GM19397 (cell line): ENCODE data around the gene PHLPP1.

Source experiments
- ATAC-seq: cut with Tn5 transposase; IDR thresholded peaks from one replicate; pipeline ENCODE4 v1.9.1; 2021; ENCODE audit warnings: mild to moderate bottlenecking, moderate library complexity; ENCODE audit not compliant: unreplicated experiment

Gene PHLPP1

GRCh38 chr18:62928326-62928725 is 213.0 kb downstream of the PHLPP1 start:
- no peak for ATAC-seq

GRCh38 chr18:62933261-62933887 is 218.0 kb downstream of the PHLPP1 start:
- ATAC-seq: no peak

DNA sequence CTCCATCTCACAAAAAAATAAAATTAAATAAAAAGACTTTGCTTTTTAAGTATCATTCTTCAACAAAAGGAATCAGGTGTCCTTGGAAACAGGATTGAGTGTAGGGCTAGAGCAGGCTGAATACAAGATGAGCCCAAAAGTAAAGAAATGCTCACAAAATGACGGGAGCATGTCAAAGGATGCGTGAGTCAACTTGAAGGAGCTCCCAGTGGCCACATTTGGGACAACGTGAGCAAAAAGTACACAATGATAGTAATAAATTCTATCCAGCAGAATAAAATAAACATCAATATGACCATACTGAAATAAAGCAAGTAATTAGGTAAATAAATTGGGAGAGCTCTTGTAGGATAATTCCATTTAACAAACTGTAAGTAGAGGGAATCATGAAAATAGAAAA is 220.7 kb downstream of the PHLPP1 start:
- no peak for ATAC-seq

GRCh38 chr18:62937065-62937464 is 221.7 kb downstream of the PHLPP1 start:
- no peak for ATAC-seq

GRCh38 chr18:62938006-62938405 is 222.7 kb downstream of the PHLPP1 start:
- no peak for ATAC-seq

GRCh38 chr18:62938487-62938886 is 223.1 kb downstream of the PHLPP1 start:
- ATAC-seq: no peak

DNA sequence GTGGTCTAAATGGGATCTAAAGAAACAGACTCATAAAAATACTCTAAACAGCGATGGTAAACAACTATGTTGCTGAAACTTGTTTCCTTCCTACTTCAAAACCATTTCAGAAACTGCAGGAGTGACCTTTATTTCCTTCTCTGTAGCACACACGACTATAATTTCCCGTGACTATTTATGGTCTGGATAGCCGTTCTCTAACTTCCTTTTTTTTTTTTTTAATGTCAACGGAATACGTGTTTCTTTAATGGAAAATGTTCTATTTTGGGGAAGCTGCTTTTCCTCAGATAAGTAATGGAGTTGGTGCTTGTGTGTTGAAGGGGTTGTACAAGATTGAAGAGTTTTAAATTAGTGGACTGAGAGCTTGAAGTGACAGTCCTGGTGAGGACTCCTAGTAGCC is 224.1 kb downstream of the PHLPP1 start:
- ATAC-seq: no peak

- no peak for ATAC-seq
These were observed 224.6 kb downstream of the PHLPP1 start for GRCh38 chr18:62939926-62940325.

- no peak for ATAC-seq
These were observed 227.2 kb downstream of the PHLPP1 start for GRCh38 chr18:62942578-62942977.

DNA sequence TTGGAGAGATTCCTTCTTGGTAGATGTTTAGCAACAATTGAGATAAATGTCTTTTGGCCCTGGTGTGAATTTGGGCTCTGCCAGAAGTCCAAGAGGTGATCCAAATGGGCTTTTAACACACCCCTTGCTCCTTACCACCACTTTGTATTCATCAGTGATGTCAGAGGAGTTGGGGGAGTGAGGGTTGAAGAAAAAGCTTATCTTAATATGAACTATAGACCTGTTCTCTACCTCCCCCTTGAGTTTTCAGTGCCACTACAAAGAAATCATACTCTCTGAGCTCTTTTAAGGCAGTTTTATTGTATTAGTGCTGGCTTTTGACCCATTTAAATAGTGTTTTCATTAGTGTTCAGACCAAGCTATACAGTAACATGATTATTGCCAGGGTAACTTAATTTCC is 229.1 kb downstream of the PHLPP1 start:
- ATAC-seq: no peak

DNA sequence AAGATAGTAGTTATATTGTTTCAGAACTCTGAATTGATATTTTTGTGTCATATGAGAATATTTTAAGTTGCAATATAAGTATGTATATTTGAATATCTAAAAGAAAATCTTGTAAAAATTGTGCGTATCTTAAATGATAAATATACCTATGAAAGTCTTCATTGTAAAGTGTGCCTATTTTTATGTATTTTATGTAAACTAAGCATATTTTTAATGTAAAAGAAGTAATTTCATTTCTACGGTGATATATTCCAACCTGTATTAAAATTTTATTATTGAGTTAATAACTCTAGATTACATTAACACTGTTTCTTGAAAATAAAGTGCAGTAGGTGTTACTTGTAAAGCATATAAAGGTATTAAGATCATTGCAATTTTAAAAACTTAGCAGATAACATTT is 233.4 kb downstream of the PHLPP1 start:
- no peak for ATAC-seq

- no peak for ATAC-seq
These were observed 234.9 kb downstream of the PHLPP1 start for GRCh38 chr18:62950246-62950645.

GRCh38 chr18:62952807-62953206 is 237.5 kb downstream of the PHLPP1 start:
- ATAC-seq: no peak

DNA sequence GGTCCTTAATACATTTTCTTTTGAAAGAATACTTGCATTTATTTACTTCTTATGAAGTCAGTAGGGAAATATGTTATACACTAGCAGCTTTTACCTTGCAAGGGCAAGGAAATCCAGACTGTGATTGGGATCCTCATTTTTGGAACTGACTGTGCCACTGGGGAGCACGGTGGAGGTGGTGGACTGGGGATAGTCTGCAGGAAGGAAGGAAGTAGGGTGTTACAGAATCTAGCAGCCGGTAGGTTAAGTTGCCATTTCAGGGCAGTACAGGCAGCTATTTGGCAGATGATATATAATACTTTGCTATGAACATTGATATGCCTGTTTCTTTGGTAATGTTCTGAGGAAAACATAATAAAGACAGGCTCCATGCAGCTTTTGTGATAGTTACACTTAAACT is 238.3 kb downstream of the PHLPP1 start:
- ATAC-seq: no peak

DNA sequence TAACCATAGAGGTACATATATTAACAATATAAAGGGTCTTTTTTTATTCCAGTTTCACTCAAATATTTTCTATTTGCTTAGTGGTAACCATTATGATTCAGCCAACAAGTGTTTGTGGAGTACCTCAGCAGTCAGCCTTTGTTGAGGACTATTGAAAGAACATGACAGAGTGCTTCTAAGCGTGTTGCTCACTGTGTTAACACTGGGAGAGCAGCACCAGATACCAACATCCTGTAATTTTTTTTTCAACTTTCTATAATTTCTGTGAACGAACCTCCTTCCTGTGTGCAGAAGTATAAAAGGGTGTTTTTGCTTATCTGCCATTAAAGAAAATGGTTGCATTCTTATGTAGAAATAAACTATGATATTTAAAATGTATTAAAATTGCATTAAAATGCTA is 239.0 kb downstream of the PHLPP1 start:
- ATAC-seq: no peak

DNA sequence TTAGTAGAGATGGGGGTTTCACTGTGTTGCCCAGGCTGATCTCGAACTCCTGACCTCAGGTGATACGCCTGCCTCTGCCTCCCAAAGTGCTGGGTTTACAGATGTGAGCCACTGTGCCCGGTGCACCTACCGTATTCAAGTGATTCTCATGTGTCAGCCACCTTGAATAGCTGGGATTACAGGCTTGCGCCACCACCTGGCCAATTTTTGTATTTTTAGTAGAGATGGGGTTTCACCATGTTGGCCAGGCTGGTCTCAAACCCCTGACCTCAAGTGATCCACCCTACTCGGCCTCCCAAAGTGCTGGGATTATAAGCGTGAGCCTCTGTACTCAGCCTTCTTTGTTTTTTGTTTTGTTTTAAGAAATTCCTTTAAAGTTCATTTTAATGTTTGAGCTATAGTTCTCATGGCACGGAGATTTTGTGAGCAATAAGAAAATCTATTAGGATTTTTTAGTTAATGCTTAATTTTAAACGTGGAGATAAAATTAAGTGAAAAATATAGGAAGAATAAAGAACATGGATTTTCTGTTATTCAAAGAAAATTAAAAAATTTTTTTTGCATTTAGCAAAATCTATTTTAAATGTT is 242.6 kb downstream of the PHLPP1 start:
- peak; percentile 73 for ATAC-seq

DNA sequence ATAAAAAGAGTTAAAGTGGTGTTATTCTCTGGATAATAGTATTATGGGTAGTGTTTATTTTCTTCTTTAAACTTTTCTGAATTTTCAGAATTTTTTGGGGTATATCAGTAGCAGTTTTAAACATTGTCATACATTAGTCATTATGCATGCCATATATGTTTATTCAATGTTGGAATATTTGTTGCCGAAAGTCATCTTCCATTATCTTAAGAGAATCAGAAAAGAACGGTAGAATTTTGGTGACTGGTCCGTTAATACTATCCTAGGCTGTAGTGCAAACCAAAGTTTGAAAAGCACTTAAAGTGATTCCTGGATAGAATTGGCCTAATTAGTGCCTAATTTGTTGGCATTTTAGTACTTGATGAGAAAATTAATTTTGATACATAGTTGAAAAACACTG is 244.1 kb downstream of the PHLPP1 start:
- ATAC-seq: no peak

- ATAC-seq: no peak
These were observed 248.2 kb downstream of the PHLPP1 start for GRCh38 chr18:62963507-62963906.

- ATAC-seq: no peak
These were observed 249.1 kb downstream of the PHLPP1 start for GRCh38 chr18:62964432-62964831.

- ATAC-seq: no peak
These were observed 251.7 kb downstream of the PHLPP1 start for GRCh38 chr18:62967089-62967488.

- no peak for ATAC-seq
These were observed 258.3 kb downstream of the PHLPP1 start for GRCh38 chr18:62973689-62974088.

- ATAC-seq: no peak
These were observed 259.0 kb downstream of the PHLPP1 start for GRCh38 chr18:62974388-62974787.
